ENCODE data around the gene PTPRN2.
"Not testable (repeated sequence)": the region's sequence is repeated elsewhere in the genome, so short reads cannot be mapped to it uniquely, and the experiment has no call there.

Gene PTPRN2

GRCh38 chr7:158386866-158387545 is 200.6 kb downstream of the PTPRN2 start:
- H3K36me3 ChIP-seq (ENCODE audit: control insufficient read depth, insufficient read depth, low read length): no peaks in the 10 kb centered on the region
- H3K4me3 ChIP-seq (ENCODE audit: low read depth, low read length): no peak overlapping the region
- H2AFZ ChIP-seq: no peak overlapping the region
- no peaks in the 10 kb centered on the region for H3K4me1 ChIP-seq
- H3K27ac ChIP-seq: no peak overlapping the region
- H3K79me2 ChIP-seq: peaks cover 7% of the 10 kb centered on the region
- no peak overlapping the region for H3K4me2 ChIP-seq (ENCODE audit: low read length)
- TF ChIP-seq CTCF (IDR thresholded peaks at IDR 0.05): no peak
- no peak overlapping the region for H3K9ac ChIP-seq
- H3K27me3 ChIP-seq (ENCODE audit: control insufficient read depth, insufficient read depth, low read length): no peaks in the 10 kb centered on the region
- H3K9me3 ChIP-seq (ENCODE audit: control insufficient read depth, low read length): no peaks in the 10 kb centered on the region

- H3K4me3 ChIP-seq (ENCODE audit: low read depth, low read length): no peak overlapping the region
- H2AFZ ChIP-seq: no peak overlapping the region
- H3K79me2 ChIP-seq: peaks cover 7% of the 10 kb centered on the region
- H3K27me3 ChIP-seq (ENCODE audit: control insufficient read depth, insufficient read depth, low read length): no peaks in the 10 kb centered on the region
- H3K9ac ChIP-seq: no peak overlapping the region
- no peak for TF ChIP-seq CTCF (IDR thresholded peaks at IDR 0.05)
- H3K4me2 ChIP-seq (ENCODE audit: low read length): no peak overlapping the region
- H3K9me3 ChIP-seq (ENCODE audit: control insufficient read depth, low read length): no peaks in the 10 kb centered on the region
- H3K27ac ChIP-seq: no peak overlapping the region
- no peaks in the 10 kb centered on the region for H3K4me1 ChIP-seq
- H3K36me3 ChIP-seq (ENCODE audit: control insufficient read depth, insufficient read depth, low read length): no peaks in the 10 kb centered on the region
Measured at GRCh38 chr7:158386355-158386618, 201.3 kb downstream of the PTPRN2 start.

GRCh38 chr7:158385496-158386354 is 201.9 kb downstream of the PTPRN2 start:
- not testable (repeated sequence) for H3K4me3 ChIP-seq (ENCODE audit: low read depth, low read length); H3K9me3 ChIP-seq (ENCODE audit: control insufficient read depth, low read length); H3K27me3 ChIP-seq (ENCODE audit: control insufficient read depth, insufficient read depth, low read length); H3K36me3 ChIP-seq (ENCODE audit: control insufficient read depth, insufficient read depth, low read length); H3K79me2 ChIP-seq; H3K9ac ChIP-seq; H2AFZ ChIP-seq; H3K4me1 ChIP-seq; H3K27ac ChIP-seq; H3K4me2 ChIP-seq (ENCODE audit: low read length)

- no peak overlapping the region for H3K4me3 ChIP-seq (ENCODE audit: low read depth, low read length)
- H2AFZ ChIP-seq: no peak overlapping the region
- no peak overlapping the region for H3K9ac ChIP-seq
- no peak overlapping the region for H3K27ac ChIP-seq
- no peaks in the 10 kb centered on the region for H3K36me3 ChIP-seq (ENCODE audit: control insufficient read depth, insufficient read depth, low read length)
- peaks cover 7% of the 10 kb centered on the region for H3K79me2 ChIP-seq
- H3K4me2 ChIP-seq (ENCODE audit: low read length): no peak overlapping the region
- no peaks in the 10 kb centered on the region for H3K27me3 ChIP-seq (ENCODE audit: control insufficient read depth, insufficient read depth, low read length)
- H3K9me3 ChIP-seq (ENCODE audit: control insufficient read depth, low read length): no peaks in the 10 kb centered on the region
- no peak for TF ChIP-seq CTCF (IDR thresholded peaks at IDR 0.05)
- H3K4me1 ChIP-seq: no peaks in the 10 kb centered on the region
Measured at GRCh38 chr7:158384746-158385145, 202.9 kb downstream of the PTPRN2 start.

GRCh38 chr7:158383665-158384064 is 204.0 kb downstream of the PTPRN2 start:
- no peak overlapping the region for H3K4me2 ChIP-seq (ENCODE audit: low read length)
- no peak overlapping the region for H2AFZ ChIP-seq
- H3K9me3 ChIP-seq (ENCODE audit: control insufficient read depth, low read length): no peaks in the 10 kb centered on the region
- no peak overlapping the region for H3K4me3 ChIP-seq (ENCODE audit: low read depth, low read length)
- no peaks in the 10 kb centered on the region for H3K36me3 ChIP-seq (ENCODE audit: control insufficient read depth, insufficient read depth, low read length)
- H3K9ac ChIP-seq: no peak overlapping the region
- TF ChIP-seq CTCF (IDR thresholded peaks at IDR 0.05): no peak
- H3K4me1 ChIP-seq: no peaks in the 10 kb centered on the region
- H3K79me2 ChIP-seq: peaks cover 5% of the 10 kb centered on the region
- no peak overlapping the region for H3K27ac ChIP-seq
- H3K27me3 ChIP-seq (ENCODE audit: control insufficient read depth, insufficient read depth, low read length): no peaks in the 10 kb centered on the region

Measured in parathyroid adenoma (tissue), 2 donors.